Measurements from ENCODE around the gene JAG2. TPM values are rescaled to one million over a fixed set of nuclear protein-coding genes. Genes with fewer than 3 reads are reported as not detected.

The JAG2 gene
- total RNA-seq, 1 experiment from 2014 or later: 85.9 TPM

DNA sequence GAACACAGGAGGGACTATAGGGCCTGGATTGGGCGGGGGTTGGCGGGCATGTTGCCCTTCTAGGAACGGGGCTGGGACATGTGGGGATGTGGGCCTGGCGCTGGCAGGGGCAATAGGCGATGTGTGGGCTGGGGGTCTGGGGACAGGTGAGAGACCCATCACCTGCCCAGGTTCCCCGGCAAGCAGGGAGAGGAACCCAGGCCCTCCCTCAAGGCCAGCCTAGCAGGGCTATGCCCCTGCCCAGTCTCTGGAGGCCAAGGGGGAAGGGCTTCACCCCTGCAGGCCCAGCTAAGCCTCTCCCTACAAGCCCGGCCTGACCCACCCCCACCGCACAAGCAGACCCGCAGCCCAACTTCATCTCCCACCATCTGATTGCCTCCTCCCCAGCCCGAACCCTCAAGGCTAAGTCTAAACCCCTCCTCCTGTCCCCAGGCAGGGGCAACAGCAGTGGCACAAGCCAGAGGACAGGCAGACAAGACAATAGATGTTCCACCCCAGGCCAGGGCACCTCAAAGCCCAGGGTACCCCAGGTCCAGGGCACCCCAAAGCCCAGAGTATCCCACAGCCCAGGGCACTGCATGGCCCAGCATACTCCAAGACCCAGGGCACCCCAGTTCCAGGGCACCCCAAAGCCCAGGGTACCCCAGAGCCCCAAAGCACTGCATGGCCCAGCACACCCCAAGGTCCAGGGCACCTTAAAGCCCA lies 6.5 kb downstream of the JAG2 start:
- intact Hi-C loops (cut with micrococcal nuclease): loop anchor here (10.0 kb wide), 1 partner anchor 187 kb away; the partner anchor contains the start of gene AHNAK2

More for the DNA sequence above, 6.5 kb downstream of the JAG2 start:
- H2AFZ ChIP-seq (ENCODE audit: low read depth, low read length, poor library complexity, severe bottlenecking): no peak overlapping the region
- BruUV-seq (replicated peaks): no TSS peak
- no peak for TF ChIP-seq POLR2AphosphoS5 (IDR thresholded peaks at IDR 0.05; ENCODE audit: low read depth, low read length)
- TF ChIP-seq JUND (IDR thresholded peaks at IDR 0.05): no peak
- no peak for TF ChIP-seq EZH2phosphoT487 (IDR thresholded peaks at IDR 0.05; ENCODE audit: borderline replicate concordance)
- TF ChIP-seq, protein P1, sequence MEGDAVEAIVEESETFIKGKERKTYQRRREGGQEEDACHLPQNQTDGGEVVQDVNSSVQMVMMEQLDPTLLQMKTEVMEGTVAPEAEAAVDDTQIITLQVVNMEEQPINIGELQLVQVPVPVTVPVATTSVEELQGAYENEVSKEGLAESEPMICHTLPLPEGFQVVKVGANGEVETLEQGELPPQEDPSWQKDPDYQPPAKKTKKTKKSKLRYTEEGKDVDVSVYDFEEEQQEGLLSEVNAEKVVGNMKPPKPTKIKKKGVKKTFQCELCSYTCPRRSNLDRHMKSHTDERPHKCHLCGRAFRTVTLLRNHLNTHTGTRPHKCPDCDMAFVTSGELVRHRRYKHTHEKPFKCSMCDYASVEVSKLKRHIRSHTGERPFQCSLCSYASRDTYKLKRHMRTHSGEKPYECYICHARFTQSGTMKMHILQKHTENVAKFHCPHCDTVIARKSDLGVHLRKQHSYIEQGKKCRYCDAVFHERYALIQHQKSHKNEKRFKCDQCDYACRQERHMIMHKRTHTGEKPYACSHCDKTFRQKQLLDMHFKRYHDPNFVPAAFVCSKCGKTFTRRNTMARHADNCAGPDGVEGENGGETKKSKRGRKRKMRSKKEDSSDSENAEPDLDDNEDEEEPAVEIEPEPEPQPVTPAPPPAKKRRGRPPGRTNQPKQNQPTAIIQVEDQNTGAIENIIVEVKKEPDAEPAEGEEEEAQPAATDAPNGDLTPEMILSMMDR (IDR thresholded peaks at IDR 0.05 in 2 of 3, conservative IDR thresholded peaks at IDR 0.05 in 1 of 3; ENCODE audit: borderline replicate concordance in 1 of 3, insufficient read depth in 1 of 3, low read depth in 2 of 3, low read length in 2 of 3): no peak
- TF ChIP-seq ELF1 (IDR thresholded peaks at IDR 0.05; ENCODE audit: borderline replicate concordance, low read depth): no peak
- no peak for TF ChIP-seq SRF (IDR thresholded peaks at IDR 0.05; ENCODE audit: low read depth)
- TF ChIP-seq, protein P2, sequence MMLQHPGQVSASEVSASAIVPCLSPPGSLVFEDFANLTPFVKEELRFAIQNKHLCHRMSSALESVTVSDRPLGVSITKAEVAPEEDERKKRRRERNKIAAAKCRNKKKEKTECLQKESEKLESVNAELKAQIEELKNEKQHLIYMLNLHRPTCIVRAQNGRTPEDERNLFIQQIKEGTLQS (IDR thresholded peaks at IDR 0.05): no peak
- no peak for TF ChIP-seq EGR1 (IDR thresholded peaks at IDR 0.05; ENCODE audit: low read depth)
- no peak for TF ChIP-seq SP1 (IDR thresholded peaks at IDR 0.05; ENCODE audit: low read depth)
- TF ChIP-seq TCF7L2 (IDR thresholded peaks at IDR 0.05; ENCODE audit: borderline replicate concordance, extremely low read depth, insufficient read depth, insufficient read length): no peak
- TF ChIP-seq, protein P3, sequence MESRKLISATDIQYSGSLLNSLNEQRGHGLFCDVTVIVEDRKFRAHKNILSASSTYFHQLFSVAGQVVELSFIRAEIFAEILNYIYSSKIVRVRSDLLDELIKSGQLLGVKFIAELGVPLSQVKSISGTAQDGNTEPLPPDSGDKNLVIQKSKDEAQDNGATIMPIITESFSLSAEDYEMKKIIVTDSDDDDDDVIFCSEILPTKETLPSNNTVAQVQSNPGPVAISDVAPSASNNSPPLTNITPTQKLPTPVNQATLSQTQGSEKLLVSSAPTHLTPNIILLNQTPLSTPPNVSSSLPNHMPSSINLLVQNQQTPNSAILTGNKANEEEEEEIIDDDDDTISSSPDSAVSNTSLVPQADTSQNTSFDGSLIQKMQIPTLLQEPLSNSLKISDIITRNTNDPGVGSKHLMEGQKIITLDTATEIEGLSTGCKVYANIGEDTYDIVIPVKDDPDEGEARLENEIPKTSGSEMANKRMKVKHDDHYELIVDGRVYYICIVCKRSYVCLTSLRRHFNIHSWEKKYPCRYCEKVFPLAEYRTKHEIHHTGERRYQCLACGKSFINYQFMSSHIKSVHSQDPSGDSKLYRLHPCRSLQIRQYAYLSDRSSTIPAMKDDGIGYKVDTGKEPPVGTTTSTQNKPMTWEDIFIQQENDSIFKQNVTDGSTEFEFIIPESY (IDR thresholded peaks at IDR 0.05; ENCODE audit: extremely low read depth, insufficient replicate concordance, low read length): no peak
- no peak for TF ChIP-seq CEBPB (IDR thresholded peaks at IDR 0.05; ENCODE audit: low read depth)
- ATAC-seq (no peak), DNase-seq (ENCODE audit: low read depth, low spot score) (no peak)
- H3K4me2 ChIP-seq (ENCODE audit: low read length): no peak overlapping the region
- H3K4me3 ChIP-seq (replicated peaks in 1 of 2; ENCODE audit: low read depth in 1 of 2, low read length in 2 of 2): no peak overlapping the region
- peaks cover 27 to 42% of the 10 kb centered on the region in 2 experiments for H3K4me1 ChIP-seq (ENCODE audit: control insufficient read depth in 1 of 2, insufficient read depth in 2 of 2, low read length in 2 of 2)
- H3K36me3 ChIP-seq (ENCODE audit: control insufficient read depth in 1 of 2, insufficient read depth in 2 of 2, low read length in 2 of 2): peaks cover 0 to 3% of the 10 kb centered on the region in 2 experiments; a peak in 1 of 4 replicates
- no peak overlapping the region for H3K27ac ChIP-seq (ENCODE audit: low read depth, low read length)
- H3K79me2 ChIP-seq (ENCODE audit: insufficient read depth, low read length): peaks cover 92% of the 10 kb centered on the region
- ChIA-PET POLR2A (no interaction called here), CTCF (no interaction called here), RAD21 (ENCODE audit: low non-redundant PET in 1 of 2, low total read pairs in 2 of 2, uncharacterized antibody in 2 of 2, unreplicated experiment in 2 of 2) (no interaction called here)
- H3K27me3 ChIP-seq (ENCODE audit: insufficient read depth, low read length): no peaks in the 10 kb centered on the region
- no peaks in the 10 kb centered on the region for H3K9me2 ChIP-seq (ENCODE audit: insufficient read depth)
- no peak overlapping the region for H3K9ac ChIP-seq (ENCODE audit: low read length)
- H3K9me3 ChIP-seq (ENCODE audit: control insufficient read depth in 1 of 2, insufficient read depth in 1 of 2, low read depth in 1 of 2, low read length in 2 of 2): no peaks in the 10 kb centered on the region
- H4K20me1 ChIP-seq (ENCODE audit: insufficient read depth): no peaks in the 10 kb centered on the region; the same call in 1 of the 2 replicates
